Hepatocyte (in vitro differentiated cells): ENCODE data around the gene NUCB2.

Source experiments
- CTCF ChIP-seq: fragments of 200-600 bp; sonication (generic); IDR thresholded peaks from 2 replicates; pipeline ENCODE4 v1.5.1; 2016; ENCODE audit warnings: antibody characterized with exemption, mild to moderate bottlenecking; ENCODE audit not compliant: poor library complexity
- EZH2 ChIP-seq: fragments of 200-600 bp; sonication (generic); IDR thresholded peaks from 2 replicates; pipeline ENCODE4 v1.6.1; 2016; ENCODE audit warnings: antibody characterized with exemption, mild to moderate bottlenecking, borderline replicate concordance
- EZH2phosphoT487 ChIP-seq: fragments of 200-600 bp; sonication (generic); IDR thresholded peaks from one replicate; pipeline ENCODE4 v1.6.1; 2018; ENCODE audit warnings: antibody characterized with exemption, mild to moderate bottlenecking, low read depth, moderate library complexity; ENCODE audit not compliant: unreplicated experiment, severe bottlenecking

GRCh38 chr11:17286332-17286731 lies 9.8 kb downstream of the NUCB2 start:
- TF ChIP-seq CTCF (no peak), EZH2 (no peak), EZH2phosphoT487 (no peak)
